DMS 273 treated with DMSO at 0.1 percent for 48 hours (cell line): ENCODE measurements around the gene TRABD2B.

Experiments used
- DNase-seq: peaks from one replicate; lab custom pipeline; 2025; lab: John Stamatoyannopoulos, UW

Gene TRABD2B

GRCh38 chr1:47757226-47757975 lies 239.8 kb downstream of the TRABD2B start:
- DNase-seq: no peak

- DNase-seq: no peak
Measured at GRCh38 chr1:47756411-47756810, 240.8 kb downstream of the TRABD2B start.

GRCh38 chr1:47756006-47756405 lies 241.2 kb downstream of the TRABD2B start:
- DNase-seq: no peak

GRCh38 chr1:47755101-47755990 lies 241.8 kb downstream of the TRABD2B start:
- DNase-seq: no peak

GRCh38 chr1:47754221-47754620 lies 243.0 kb downstream of the TRABD2B start:
- no peak for DNase-seq

GRCh38 chr1:47753808-47754207 lies 243.4 kb downstream of the TRABD2B start:
- DNase-seq: no peak

- no peak for DNase-seq
Measured at GRCh38 chr1:47752559-47752958, 244.6 kb downstream of the TRABD2B start.

GRCh38 chr1:47751996-47752451 lies 245.2 kb downstream of the TRABD2B start:
- DNase-seq: no peak

- DNase-seq: no peak
Measured at GRCh38 chr1:47751193-47751592, 246.0 kb downstream of the TRABD2B start.

- DNase-seq: no peak
Measured at GRCh38 chr1:47745715-47746609, 251.2 kb downstream of the TRABD2B start.

- DNase-seq: no peak
Measured at GRCh38 chr1:47742890-47743760, 254.1 kb downstream of the TRABD2B start.

GRCh38 chr1:47738560-47739182 lies 258.5 kb downstream of the TRABD2B start:
- DNase-seq: no peak

- no peak for DNase-seq
Measured at GRCh38 chr1:47732489-47732888, 264.7 kb downstream of the TRABD2B start.

GRCh38 chr1:47731730-47732129 lies 265.5 kb downstream of the TRABD2B start:
- no peak for DNase-seq

GRCh38 chr1:47729685-47730084 lies 267.5 kb downstream of the TRABD2B start:
- no peak for DNase-seq

GRCh38 chr1:47727697-47728085 lies 269.5 kb downstream of the TRABD2B start:
- DNase-seq: no peak

- DNase-seq: no peak
Measured at GRCh38 chr1:47727051-47727696, 270.0 kb downstream of the TRABD2B start.

GRCh38 chr1:47725992-47726855 lies 271.0 kb downstream of the TRABD2B start:
- DNase-seq: peak; percentile 16

GRCh38 chr1:47725511-47725991 lies 271.6 kb downstream of the TRABD2B start:
- no peak for DNase-seq
